Measurements from ENCODE around the gene ARIH2. TPM values are rescaled to one million over a fixed set of nuclear protein-coding genes. Genes with fewer than 3 reads are reported as not detected.
A peak's percentile ranks its signal among the peaks of the same experiment; 100 is the strongest.

Gene ARIH2
- total RNA-seq, 1 experiment from 2014 or later, result 122 TPM

DNA sequence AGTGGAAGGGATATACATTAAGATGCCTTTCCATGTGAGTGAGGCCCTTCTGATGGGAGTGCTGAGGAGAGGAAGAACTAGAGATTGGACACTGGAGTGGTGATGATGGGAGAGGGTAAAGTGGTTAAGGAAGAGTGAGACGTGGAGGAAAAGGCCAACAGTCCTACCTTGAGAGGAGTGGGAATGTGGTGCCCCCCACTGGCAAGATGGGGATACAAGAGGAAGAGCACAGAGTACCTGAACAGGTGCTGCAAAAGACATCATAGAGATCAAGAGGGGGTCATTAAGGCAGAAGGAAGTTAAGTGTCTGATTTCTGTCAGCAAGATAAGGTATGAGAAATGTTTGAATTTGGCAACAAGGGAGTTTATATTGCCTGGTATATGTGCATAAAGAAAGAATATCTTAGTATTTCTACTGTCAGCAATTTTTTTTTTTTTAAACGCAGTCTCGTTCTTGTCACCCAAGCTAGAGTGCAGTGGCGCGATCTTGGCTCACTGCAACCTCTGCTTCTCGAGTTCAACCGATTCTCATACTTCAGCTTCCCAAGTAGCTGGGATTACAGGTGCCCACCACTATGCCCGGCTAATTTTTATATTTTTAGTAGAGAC, 34.0 kb downstream of the ARIH2 start:
- Histone ChIP-seq H3K14ac (ENCODE audit: insufficient read depth, low read length) (no peak overlapping the region), H3K18ac (ENCODE audit: insufficient read length, low read depth, low read length) (no peak overlapping the region), H2AFZ (ENCODE audit: low read length) (no peak overlapping the region), H3K27ac (ENCODE audit: insufficient read length, low read depth, low read length) (no peak overlapping the region), H4K20me1 (ENCODE audit: control insufficient read depth, insufficient read depth, insufficient read length) (no peaks in the 10 kb centered on the region), H3K4ac (ENCODE audit: low read depth, low read length) (no peak overlapping the region), H4K8ac (replicated peaks; ENCODE audit: insufficient read length, low read depth, low read length) (no peak overlapping the region), H3K9me3 (ENCODE audit: control insufficient read depth, low read depth, low read length) (no peaks in the 10 kb centered on the region), H3K79me2 (ENCODE audit: insufficient read depth, low read length) (no peaks in the 10 kb centered on the region; the same call in 1 of the 2 replicates), H3K4me2 (ENCODE audit: insufficient read depth, insufficient read length, low read length) (no peak overlapping the region), H2BK12ac (ENCODE audit: insufficient read length, low read depth, low read length) (no peak overlapping the region), H2BK20ac (ENCODE audit: low read depth, low read length, poor library complexity, severe bottlenecking) (no peak overlapping the region), H4K91ac (ENCODE audit: insufficient read length, low read depth, low read length) (no peak overlapping the region), H3T11ph (ENCODE audit: low read length) (no peak overlapping the region), H2BK5ac (ENCODE audit: insufficient read length, low read length) (no peak overlapping the region), H2BK15ac (ENCODE audit: low read depth, low read length) (no peak overlapping the region), H2BK120ac (ENCODE audit: low read depth, low read length, poor library complexity, severe bottlenecking) (no peak overlapping the region), H3K27me3 (ENCODE audit: insufficient read depth, low read length) (no peaks in the 10 kb centered on the region), H3K23ac (ENCODE audit: insufficient read length, low read depth, low read length) (no peak overlapping the region), H3K9ac (ENCODE audit: extremely low read depth, insufficient read length, low read length) (no peak overlapping the region), H3K23me2 (ENCODE audit: insufficient read length, low read depth, low read length, poor library complexity, severe bottlenecking) (no peaks in the 10 kb centered on the region), H3K56ac (ENCODE audit: insufficient read length, low read depth, low read length) (no peak overlapping the region), H3K4me1 (ENCODE audit: insufficient read depth, low read length) (no peaks in the 10 kb centered on the region), H4K5ac (ENCODE audit: insufficient read length, low read depth, low read length) (no peak overlapping the region), H3K79me1 (ENCODE audit: insufficient read depth, low read depth, low read length, poor library complexity, severe bottlenecking) (peaks cover 2% of the 10 kb centered on the region), H2AK5ac (ENCODE audit: insufficient read length, low read length) (no peak overlapping the region)
- peaks cover 6 to 31% (median 11%) of the 10 kb centered on the region in 3 experiments; a peak in 6 of 7 replicates for H3K36me3 Mint-ChIP-seq (ENCODE audit: insufficient read depth in 1 of 3, low read depth in 3 of 3)
- peak overlapping the region in 1 of 3 experiments; percentile 2; a peak in 2 of 7 replicates for H3K27ac Mint-ChIP-seq
- no peaks in the 10 kb centered on the region for H3K27me3 Mint-ChIP-seq (ENCODE audit: low read depth)
- no peaks in the 10 kb centered on the region; a peak in 1 of 5 replicates for H3K9me3 Mint-ChIP-seq
- no peak overlapping the region for H3K4me3 Mint-ChIP-seq
- peak; percentile 74 for DNase-seq
- no CpG with 5 or more reads among the region's 8 CpGs for WGBS (ENCODE audit: extremely low coverage, insufficient read length, low lambda C conversion rate)
- H3K4me1 Mint-ChIP-seq, result peaks cover 13 to 15% of the 10 kb centered on the region in 2 experiments; a peak in 3 of 4 replicates
- TF ChIP-seq, protein P1, sequence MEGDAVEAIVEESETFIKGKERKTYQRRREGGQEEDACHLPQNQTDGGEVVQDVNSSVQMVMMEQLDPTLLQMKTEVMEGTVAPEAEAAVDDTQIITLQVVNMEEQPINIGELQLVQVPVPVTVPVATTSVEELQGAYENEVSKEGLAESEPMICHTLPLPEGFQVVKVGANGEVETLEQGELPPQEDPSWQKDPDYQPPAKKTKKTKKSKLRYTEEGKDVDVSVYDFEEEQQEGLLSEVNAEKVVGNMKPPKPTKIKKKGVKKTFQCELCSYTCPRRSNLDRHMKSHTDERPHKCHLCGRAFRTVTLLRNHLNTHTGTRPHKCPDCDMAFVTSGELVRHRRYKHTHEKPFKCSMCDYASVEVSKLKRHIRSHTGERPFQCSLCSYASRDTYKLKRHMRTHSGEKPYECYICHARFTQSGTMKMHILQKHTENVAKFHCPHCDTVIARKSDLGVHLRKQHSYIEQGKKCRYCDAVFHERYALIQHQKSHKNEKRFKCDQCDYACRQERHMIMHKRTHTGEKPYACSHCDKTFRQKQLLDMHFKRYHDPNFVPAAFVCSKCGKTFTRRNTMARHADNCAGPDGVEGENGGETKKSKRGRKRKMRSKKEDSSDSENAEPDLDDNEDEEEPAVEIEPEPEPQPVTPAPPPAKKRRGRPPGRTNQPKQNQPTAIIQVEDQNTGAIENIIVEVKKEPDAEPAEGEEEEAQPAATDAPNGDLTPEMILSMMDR (conservative IDR thresholded peaks at IDR 0.05), result peak; percentile 78
